MM.1S (cell line): ENCODE measurements around the gene PPP1R17.

Experiments
- EZH2 ChIP-seq: fragments of 300-600 bp; sonication (generic); optimal IDR thresholded peaks from 2 replicates; pipeline ENCODE3; 2017; ENCODE audit warnings: low read depth, mild to moderate bottlenecking, antibody characterized with exemption, low read length, mixed read lengths
- EZH2phosphoT487 ChIP-seq: fragments of 300-600 bp; sonication (generic); IDR thresholded peaks from 2 replicates; pipeline ENCODE4 v1.6.1; 2018; ENCODE audit warnings: antibody characterized with exemption, low read length
- TF ChIP-seq, protein P1 (sequence below): fragments of 300-600 bp; sonication (generic); IDR thresholded peaks from 2 replicates; pipeline ENCODE4 v1.5.1; 2016; ENCODE audit warnings: antibody characterized with exemption, low read length, mixed read lengths

DNA sequence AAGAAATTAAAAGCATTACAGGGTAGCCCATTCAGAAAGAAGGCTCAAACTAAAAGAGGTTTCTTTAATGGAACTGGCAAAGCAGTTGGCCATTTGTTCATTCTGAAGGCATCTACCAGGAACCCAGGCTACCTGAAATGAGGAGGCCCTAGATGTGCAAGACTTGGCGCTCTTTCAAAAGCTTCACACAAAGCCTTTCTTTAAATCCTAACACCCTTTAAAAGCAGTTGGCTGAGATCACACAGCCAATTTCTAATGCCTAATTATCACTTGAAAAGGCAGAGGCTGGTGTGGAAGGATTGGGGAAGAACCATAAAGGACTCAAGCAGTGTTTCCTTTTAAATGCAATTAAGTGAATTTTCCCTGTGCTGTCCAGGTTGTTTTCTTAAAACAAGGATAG, 23.2 kb downstream of the PPP1R17 start:
- TF ChIP-seq, protein P1, sequence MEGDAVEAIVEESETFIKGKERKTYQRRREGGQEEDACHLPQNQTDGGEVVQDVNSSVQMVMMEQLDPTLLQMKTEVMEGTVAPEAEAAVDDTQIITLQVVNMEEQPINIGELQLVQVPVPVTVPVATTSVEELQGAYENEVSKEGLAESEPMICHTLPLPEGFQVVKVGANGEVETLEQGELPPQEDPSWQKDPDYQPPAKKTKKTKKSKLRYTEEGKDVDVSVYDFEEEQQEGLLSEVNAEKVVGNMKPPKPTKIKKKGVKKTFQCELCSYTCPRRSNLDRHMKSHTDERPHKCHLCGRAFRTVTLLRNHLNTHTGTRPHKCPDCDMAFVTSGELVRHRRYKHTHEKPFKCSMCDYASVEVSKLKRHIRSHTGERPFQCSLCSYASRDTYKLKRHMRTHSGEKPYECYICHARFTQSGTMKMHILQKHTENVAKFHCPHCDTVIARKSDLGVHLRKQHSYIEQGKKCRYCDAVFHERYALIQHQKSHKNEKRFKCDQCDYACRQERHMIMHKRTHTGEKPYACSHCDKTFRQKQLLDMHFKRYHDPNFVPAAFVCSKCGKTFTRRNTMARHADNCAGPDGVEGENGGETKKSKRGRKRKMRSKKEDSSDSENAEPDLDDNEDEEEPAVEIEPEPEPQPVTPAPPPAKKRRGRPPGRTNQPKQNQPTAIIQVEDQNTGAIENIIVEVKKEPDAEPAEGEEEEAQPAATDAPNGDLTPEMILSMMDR: no peak
- TF ChIP-seq EZH2phosphoT487 (no peak), EZH2 (no peak)
